Activated T-helper 9 cell treated with anti-CD3 and anti-CD28 coated beads, Interleukin-2, amount 50 U/mL, for 16 hours (primary cell): ENCODE measurements around the gene VWA3B.
"Not testable (repeated sequence)": the region's sequence is repeated elsewhere in the genome, so short reads cannot be mapped to it uniquely, and the experiment has no call there.

ENCODE experiments used
- DNase-seq: peaks from one replicate; pipeline ENCODE4 v3.0.0-alpha.2; 2020; ENCODE audit warnings: low read depth

VWA3B gene

GRCh38 chr2:98247383-98247782 is 160.4 kb downstream of the VWA3B start:
- no peak for DNase-seq

GRCh38 chr2:98252038-98252773 is 165.2 kb downstream of the VWA3B start:
- no peak for DNase-seq

GRCh38 chr2:98253461-98254070 is 166.6 kb downstream of the VWA3B start:
- no peak for DNase-seq

- DNase-seq, result no peak
These were observed 167.6 kb downstream of the VWA3B start for GRCh38 chr2:98254504-98255059.

GRCh38 chr2:98258906-98259305 is 171.9 kb downstream of the VWA3B start:
- DNase-seq, result no peak

GRCh38 chr2:98263362-98263761 is 176.4 kb downstream of the VWA3B start:
- DNase-seq, result no peak

GRCh38 chr2:98268225-98268624 is 181.3 kb downstream of the VWA3B start:
- not testable (repeated sequence) for DNase-seq

GRCh38 chr2:98269274-98269673 is 182.3 kb downstream of the VWA3B start:
- DNase-seq, result no peak

- no peak for DNase-seq
These were observed 182.9 kb downstream of the VWA3B start for GRCh38 chr2:98269830-98270229.

- no peak for DNase-seq
These were observed 190.3 kb downstream of the VWA3B start for GRCh38 chr2:98277162-98277859.

- no peak for DNase-seq
These were observed 191.1 kb downstream of the VWA3B start for GRCh38 chr2:98278074-98278473.

- DNase-seq, result no peak
These were observed 193.6 kb downstream of the VWA3B start for GRCh38 chr2:98280376-98281102.

- no peak for DNase-seq
These were observed 194.6 kb downstream of the VWA3B start for GRCh38 chr2:98281607-98282006.

GRCh38 chr2:98282109-98282508 is 195.1 kb downstream of the VWA3B start:
- DNase-seq, result no peak

GRCh38 chr2:98293030-98293429 is 206.1 kb downstream of the VWA3B start:
- DNase-seq, result no peak

- DNase-seq, result no peak
These were observed 207.1 kb downstream of the VWA3B start for GRCh38 chr2:98293931-98294687.

GRCh38 chr2:98294711-98295110 is 207.7 kb downstream of the VWA3B start:
- DNase-seq, result no peak

GRCh38 chr2:98295275-98295674 is 208.3 kb downstream of the VWA3B start:
- DNase-seq, result no peak

GRCh38 chr2:98295721-98296414 is 208.9 kb downstream of the VWA3B start:
- DNase-seq, result no peak

- no peak for DNase-seq
These were observed 209.5 kb downstream of the VWA3B start for GRCh38 chr2:98296440-98296839.
